Mesenchymal stem cell (in vitro differentiated cells and primary cell): ENCODE data around the gene TCN1.

Experiments used
- DNase-seq: peaks from one replicate; pipeline ENCODE4 v3.0.0-alpha.2; 2013
- H2AFZ ChIP-seq: one replicate; pipeline ENCODE4 v1.6.1; 2013; ENCODE audit warnings: low read depth, mild to moderate bottlenecking, control low read depth, inconsistent platforms, low read length, moderate library complexity
- H2AK5ac ChIP-seq: 2 replicates; pipeline ENCODE4 v1.6.1; 2013; ENCODE audit warnings: low read length, moderate library complexity, mild to moderate bottlenecking, inconsistent platforms; ENCODE audit not compliant: severe bottlenecking
- H2BK120ac ChIP-seq: one replicate; pipeline ENCODE4 v1.6.1; 2013; ENCODE audit warnings: low read depth, mild to moderate bottlenecking, inconsistent platforms, low read length, moderate library complexity
- H2BK12ac ChIP-seq, 2 experiments: one replicate each; pipeline ENCODE4 v1.6.1; 2013; ENCODE audit warnings: inconsistent platforms in 2 of 2, low read length in 2 of 2, mild to moderate bottlenecking in 2 of 2, moderate library complexity in 2 of 2, control low read depth in 1 of 2
- H2BK15ac ChIP-seq: one replicate; pipeline ENCODE4 v1.6.1; 2013; ENCODE audit warnings: mild to moderate bottlenecking, low read depth, inconsistent platforms; ENCODE audit not compliant: poor library complexity, severe bottlenecking
- H2BK5ac ChIP-seq: 2 replicates; pipeline ENCODE4 v1.6.1; 2013; ENCODE audit warnings: low read depth, mild to moderate bottlenecking, low read length, control low read depth, inconsistent platforms; ENCODE audit not compliant: poor library complexity, severe bottlenecking
- H3K14ac ChIP-seq, 2 experiments: one replicate each; pipeline ENCODE4 v1.6.1; 2013; ENCODE audit warnings: inconsistent platforms in 2 of 2, low read length in 2 of 2, control low read depth in 1 of 2, mild to moderate bottlenecking in 1 of 2, moderate library complexity in 1 of 2
- H3K18ac ChIP-seq, 2 experiments: one replicate each; pipeline ENCODE4 v1.6.1; 2013; ENCODE audit warnings: inconsistent platforms in 2 of 2, low read length in 2 of 2, control low read depth in 1 of 2, low read depth in 1 of 2, mild to moderate bottlenecking in 1 of 2
- H3K23ac ChIP-seq, 2 experiments: one replicate each; pipeline ENCODE4 v1.6.1; 2013; ENCODE audit warnings: inconsistent platforms in 2 of 2, low read length in 2 of 2, mild to moderate bottlenecking in 2 of 2, moderate library complexity in 2 of 2, control low read depth in 1 of 2
- H3K27ac ChIP-seq: 2 replicates; pipeline ENCODE4 v1.5.1; 2013; ENCODE audit warnings: mild to moderate bottlenecking, moderate library complexity, low read length, control low read depth, inconsistent platforms; ENCODE audit not compliant: poor library complexity, severe bottlenecking
- H3K27me3 ChIP-seq, 2 experiments: 2 replicates each; pipeline versions ENCODE4 v1.6.1 to v1.7.0; 2013; ENCODE audit warnings: low read length in 2 of 2, mild to moderate bottlenecking in 2 of 2, moderate library complexity in 2 of 2, control low read depth in 1 of 2, inconsistent platforms in 1 of 2; ENCODE audit not compliant: control insufficient read depth in 1 of 2, insufficient read depth in 1 of 2
- H3K36me3 ChIP-seq, 2 experiments: 2 replicates each; pipeline versions ENCODE4 v1.6.1 to v1.7.0; 2013; ENCODE audit warnings: low read length in 2 of 2, control low read depth in 1 of 2, inconsistent platforms in 1 of 2, low read depth in 1 of 2, mild to moderate bottlenecking in 1 of 2; ENCODE audit not compliant: insufficient read depth in 2 of 2, control insufficient read depth in 1 of 2
- H3K4ac ChIP-seq, 2 experiments: one replicate each; pipeline ENCODE4 v1.6.1; 2013; ENCODE audit warnings: inconsistent platforms in 2 of 2, low read length in 2 of 2, mild to moderate bottlenecking in 2 of 2, moderate library complexity in 2 of 2, control low read depth in 1 of 2, low read depth in 1 of 2
- H3K4me1 ChIP-seq: 2 replicates; pipeline ENCODE4 v1.6.1; 2013; ENCODE audit warnings: low read depth, low read length, control low read depth; ENCODE audit not compliant: control insufficient read depth, insufficient read depth
- H3K4me2 ChIP-seq: 2 replicates; pipeline ENCODE4 v1.6.1; 2013; ENCODE audit warnings: low read length, mild to moderate bottlenecking, inconsistent platforms; ENCODE audit not compliant: poor library complexity, severe bottlenecking
- H3K4me3 ChIP-seq, 2 experiments: 2 replicates each; pipeline versions ENCODE4 v1.5.1 to v1.7.0; 2013; ENCODE audit warnings: low read length in 2 of 2, mild to moderate bottlenecking in 2 of 2, control low read depth in 1 of 2, low read depth in 1 of 2; ENCODE audit not compliant: insufficient read depth in 1 of 2
- H3K79me1 ChIP-seq: replicated peaks from 2 replicates; pipeline ENCODE4 v1.6.1; 2013; ENCODE audit warnings: mild to moderate bottlenecking, control low read depth, low read length, inconsistent platforms; ENCODE audit not compliant: poor library complexity, severe bottlenecking
- H3K9ac ChIP-seq: 2 replicates; pipeline ENCODE4 v1.7.0; 2013; ENCODE audit warnings: mild to moderate bottlenecking, low read length, moderate library complexity
- H3K9me3 ChIP-seq: 2 replicates; pipeline ENCODE4 v1.7.0; 2013; ENCODE audit warnings: mild to moderate bottlenecking, low read length; ENCODE audit not compliant: control insufficient read depth
- H4K8ac ChIP-seq: one replicate; pipeline ENCODE4 v1.6.1; 2013; ENCODE audit warnings: inconsistent platforms, mild to moderate bottlenecking, low read length, moderate library complexity
- H4K91ac ChIP-seq: one replicate; pipeline ENCODE4 v1.6.1; 2013; ENCODE audit warnings: mild to moderate bottlenecking, low read length, inconsistent platforms
- WGBS: methylation state at CpG from one replicate; pipeline ENCODE4 v1.1.7; 2013; ENCODE audit warnings: mixed read lengths; 5-methylcytosine and 5-hydroxymethylcytosine counted together

TCN1 gene

DNA sequence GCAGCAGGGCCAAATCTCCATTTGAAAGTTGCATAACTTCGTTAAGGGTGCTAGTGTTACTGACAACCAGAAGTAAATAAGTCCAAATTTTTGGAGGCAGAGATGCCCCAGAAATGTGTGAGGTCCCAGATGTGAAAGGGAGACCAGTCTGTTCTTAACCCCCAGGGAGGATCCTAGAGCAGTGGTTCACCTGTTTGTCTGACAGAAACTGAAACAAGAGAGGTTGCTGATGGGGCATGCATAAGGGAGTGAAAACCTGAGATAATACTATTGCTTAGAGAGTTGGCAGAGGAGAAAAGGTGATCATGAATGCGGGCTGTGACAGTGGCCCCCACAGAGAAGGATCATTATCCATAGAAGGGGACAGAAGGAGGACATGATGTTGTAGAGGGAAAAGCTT lies 24.8 kb downstream of the TCN1 start:
- no peak overlapping the region for H3K27ac ChIP-seq
- H3K27me3 ChIP-seq, result no peaks in the 10 kb centered on the region
- DNase-seq, result no peak
- H2BK5ac ChIP-seq, result no peak overlapping the region
- H4K91ac ChIP-seq, result no peak overlapping the region
- no peak overlapping the region for H2AK5ac ChIP-seq
- no peak overlapping the region for H2BK15ac ChIP-seq
- H3K23ac ChIP-seq, result no peak overlapping the region
- no peaks in the 10 kb centered on the region for H3K9me3 ChIP-seq
- no peak overlapping the region for H3K4me3 ChIP-seq
- no peak overlapping the region for H3K4me2 ChIP-seq
- no peak overlapping the region for H3K18ac ChIP-seq
- H2BK12ac ChIP-seq, result no peak overlapping the region
- H3K4ac ChIP-seq, result no peak overlapping the region
- no peak overlapping the region for H2BK120ac ChIP-seq
- no peaks in the 10 kb centered on the region for H3K4me1 ChIP-seq
- H4K8ac ChIP-seq, result no peak overlapping the region
- no peak overlapping the region for H2AFZ ChIP-seq
- H3K9ac ChIP-seq, result no peak overlapping the region
- H3K14ac ChIP-seq, result no peak overlapping the region
- no peaks in the 10 kb centered on the region for H3K36me3 ChIP-seq
- 79% methylated on average over 2 of the region's 2 CpGs for WGBS
- H3K79me1 ChIP-seq, result no peaks in the 10 kb centered on the region

DNA sequence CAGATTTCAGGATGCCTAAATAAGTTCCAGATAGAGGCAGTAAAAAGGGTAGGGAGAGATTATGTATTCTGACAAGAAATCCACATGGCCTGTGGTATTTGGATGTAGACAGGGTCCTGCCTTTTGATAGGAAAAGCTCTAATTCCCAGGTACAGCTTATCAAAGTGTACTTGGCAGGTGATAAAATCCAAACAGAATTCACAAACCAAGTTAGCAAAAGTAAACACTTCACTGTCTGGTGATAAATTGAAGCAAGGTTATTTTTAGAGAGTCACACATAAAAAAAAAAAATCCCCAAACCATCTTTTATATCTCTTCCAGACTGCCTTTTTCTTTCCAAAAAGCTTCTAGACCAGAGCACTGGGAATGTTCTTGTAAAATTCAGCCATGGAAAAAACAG lies 26.7 kb downstream of the TCN1 start:
- DNase-seq, result no peak
- Histone ChIP-seq H3K18ac (no peak overlapping the region), H3K14ac (no peak overlapping the region), H3K79me1 (no peaks in the 10 kb centered on the region), H2BK15ac (no peak overlapping the region), H3K9ac (no peak overlapping the region), H3K4me1 (no peaks in the 10 kb centered on the region), H4K91ac (no peak overlapping the region), H3K4ac (no peak overlapping the region), H2AFZ (no peak overlapping the region), H3K4me3 (no peak overlapping the region), H4K8ac (no peak overlapping the region), H3K27ac (no peak overlapping the region), H3K23ac (no peak overlapping the region), H3K27me3 (no peaks in the 10 kb centered on the region), H2AK5ac (no peak overlapping the region), H3K36me3 (no peaks in the 10 kb centered on the region), H2BK120ac (no peak overlapping the region), H3K4me2 (no peak overlapping the region), H3K9me3 (no peaks in the 10 kb centered on the region), H2BK5ac (no peak overlapping the region), H2BK12ac (no peak overlapping the region)

DNA sequence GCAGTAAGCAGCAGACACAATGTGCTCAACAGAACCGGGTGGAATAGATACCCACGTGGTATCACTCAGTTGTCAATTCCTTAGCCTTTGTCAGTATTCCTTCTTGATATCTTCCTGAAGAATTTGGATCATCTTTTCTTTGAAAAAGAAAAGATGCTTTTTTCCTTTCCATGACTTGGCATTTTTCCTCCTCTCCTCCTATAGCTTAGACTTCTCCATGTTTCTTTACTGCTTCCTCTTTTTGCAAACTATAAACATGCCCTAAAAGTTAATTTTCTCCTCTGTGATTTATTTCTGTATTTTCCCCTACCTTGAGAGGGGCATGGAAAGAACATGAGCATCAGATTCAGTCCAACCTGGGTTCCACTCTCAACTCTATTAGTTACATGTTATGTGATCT lies 32.7 kb downstream of the TCN1 start:
- Histone ChIP-seq H3K4me3 (no peak overlapping the region), H4K8ac (no peak overlapping the region), H3K18ac (no peak overlapping the region), H3K4me1 (no peaks in the 10 kb centered on the region), H3K27ac (no peak overlapping the region), H3K27me3 (no peaks in the 10 kb centered on the region), H2BK12ac (no peak overlapping the region), H3K9me3 (no peaks in the 10 kb centered on the region), H3K79me1 (no peaks in the 10 kb centered on the region), H2BK120ac (no peak overlapping the region), H3K36me3 (no peaks in the 10 kb centered on the region), H2AFZ (no peak overlapping the region), H2BK15ac (no peak overlapping the region), H2AK5ac (no peak overlapping the region), H3K23ac (no peak overlapping the region), H4K91ac (no peak overlapping the region), H3K9ac (no peak overlapping the region), H3K14ac (no peak overlapping the region), H3K4me2 (no peak overlapping the region), H3K4ac (no peak overlapping the region), H2BK5ac (no peak overlapping the region)
- no peak for DNase-seq
- 92% methylated on average over 2 of the region's 2 CpGs for WGBS

DNA sequence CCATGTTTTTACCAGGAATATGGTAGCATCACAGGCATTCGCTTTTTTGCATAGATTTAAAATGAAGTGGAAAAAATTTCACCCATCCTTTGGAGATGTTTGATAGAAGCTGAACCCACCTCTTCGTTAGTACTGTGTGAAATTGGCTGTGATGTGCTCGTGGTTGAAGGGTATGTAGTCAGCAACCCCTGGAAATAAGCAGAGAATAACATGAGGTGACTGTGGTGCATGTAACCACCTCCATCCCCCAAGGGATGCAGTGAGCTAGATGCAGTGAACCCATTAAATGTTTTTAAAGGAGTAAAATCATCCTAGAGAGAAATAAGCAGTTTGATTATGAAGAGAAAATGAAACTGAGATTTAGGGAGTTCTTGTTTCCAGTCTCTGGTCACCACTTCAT lies 36.9 kb downstream of the TCN1 start:
- no peak overlapping the region for H2BK12ac ChIP-seq
- no peak overlapping the region for H3K23ac ChIP-seq
- H3K27me3 ChIP-seq, result no peaks in the 10 kb centered on the region
- WGBS, result 66% methylated on average over 3 of the region's 3 CpGs
- no peak overlapping the region for H3K9ac ChIP-seq
- no peak overlapping the region for H4K91ac ChIP-seq
- no peak overlapping the region for H2AFZ ChIP-seq
- H3K9me3 ChIP-seq, result no peaks in the 10 kb centered on the region
- H3K36me3 ChIP-seq, result no peaks in the 10 kb centered on the region
- H3K27ac ChIP-seq, result no peak overlapping the region
- H2BK15ac ChIP-seq, result no peak overlapping the region
- H2BK5ac ChIP-seq, result no peak overlapping the region
- DNase-seq, result no peak
- no peaks in the 10 kb centered on the region for H3K79me1 ChIP-seq
- H2BK120ac ChIP-seq, result no peak overlapping the region
- no peak overlapping the region for H3K4me2 ChIP-seq
- H3K18ac ChIP-seq, result no peak overlapping the region
- H4K8ac ChIP-seq, result no peak overlapping the region
- no peak overlapping the region for H3K14ac ChIP-seq
- no peaks in the 10 kb centered on the region for H3K4me1 ChIP-seq
- H2AK5ac ChIP-seq, result no peak overlapping the region
- no peak overlapping the region for H3K4ac ChIP-seq
- H3K4me3 ChIP-seq, result no peak overlapping the region
